KMS-11 (cell line): ENCODE measurements around the gene ACMSD.

Experiments
- H2AFZ ChIP-seq: fragments of 200-600 bp; sonication (generic); 2 replicates; pipeline ENCODE4 v1.6.1; 2016; ENCODE audit warnings: antibody characterized with exemption, mixed run types, low read depth
- H3K27ac ChIP-seq: fragments of 200-600 bp; sonication (generic); 2 replicates; pipeline ENCODE4 v1.6.1; 2016; ENCODE audit warnings: mild to moderate bottlenecking, mixed run types
- H3K27me3 ChIP-seq: fragments of 200-600 bp; sonication (generic); 2 replicates; pipeline ENCODE4 v1.6.1; 2017; ENCODE audit warnings: mild to moderate bottlenecking, low read depth, mixed run types, moderate library complexity; ENCODE audit not compliant: insufficient read depth
- H3K36me3 ChIP-seq: fragments of 200-600 bp; sonication (generic); 2 replicates; pipeline ENCODE4 v1.6.1; 2017; ENCODE audit warnings: mild to moderate bottlenecking, mixed run types; ENCODE audit not compliant: insufficient read depth
- H3K4me1 ChIP-seq: fragments of 200-600 bp; sonication (generic); 2 replicates; pipeline ENCODE4 v1.6.1; 2016; ENCODE audit warnings: mild to moderate bottlenecking, low read depth, mixed run types; ENCODE audit not compliant: poor library complexity, severe bottlenecking
- H3K4me2 ChIP-seq: fragments of 200-600 bp; sonication (generic); 2 replicates; pipeline ENCODE4 v1.7.0; 2016; ENCODE audit warnings: mild to moderate bottlenecking, mixed run types
- H3K4me3 ChIP-seq: fragments of 200-600 bp; sonication (generic); IDR thresholded peaks from 2 replicates; pipeline ENCODE4 v1.6.1; 2017; ENCODE audit warnings: low read depth, low read length, mixed read lengths; ENCODE audit not compliant: insufficient read depth
- H3K79me2 ChIP-seq: fragments of 200-600 bp; sonication (generic); 2 replicates; pipeline ENCODE4 v1.6.1; 2016; ENCODE audit warnings: low read depth, mixed run types; ENCODE audit not compliant: insufficient read depth
- H3K9ac ChIP-seq: fragments of 200-600 bp; sonication (generic); 2 replicates; pipeline ENCODE4 v1.6.1; 2016; ENCODE audit warnings: mild to moderate bottlenecking, mixed run types
- H4K20me1 ChIP-seq: fragments of 200-600 bp; sonication (generic); 2 replicates; pipeline ENCODE4 v1.6.1; 2016; ENCODE audit warnings: mild to moderate bottlenecking, mixed run types; ENCODE audit not compliant: insufficient read depth
- TF ChIP-seq, protein P1 (sequence below): fragments of 200-600 bp; sonication (generic); conservative IDR thresholded peaks from 2 replicates; pipeline ENCODE4 v1.6.1; 2017; ENCODE audit warnings: low read depth, mild to moderate bottlenecking, antibody characterized with exemption, low read length, moderate library complexity, mixed read lengths

ACMSD gene

DNA sequence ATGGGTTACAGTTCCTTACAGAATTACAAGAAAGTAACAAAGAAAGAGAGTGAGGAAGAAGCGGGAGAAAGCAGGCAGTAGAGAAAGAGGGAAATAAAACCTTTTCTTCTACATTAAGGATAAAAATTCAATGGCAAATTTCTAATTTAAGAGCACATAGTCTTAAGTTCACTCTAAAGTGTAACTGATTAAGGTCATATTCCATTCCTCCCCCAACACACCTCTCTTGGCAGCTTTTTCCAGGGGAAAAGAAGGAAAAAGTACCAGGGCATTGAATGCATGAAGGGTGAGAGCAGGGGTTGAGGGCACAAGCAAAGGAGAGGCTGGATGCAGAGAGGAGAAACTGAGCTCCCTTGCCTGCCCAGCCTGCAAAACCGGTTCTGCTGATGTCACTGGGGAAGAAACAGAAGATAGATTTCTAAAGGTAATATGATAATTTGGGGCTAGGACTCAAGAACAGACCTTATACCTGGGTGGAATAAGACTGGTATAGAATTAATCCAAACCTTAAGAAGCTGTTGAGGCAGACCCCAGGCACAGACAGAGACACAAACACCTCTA is 4.6 kb downstream of the ACMSD start:
- H3K27me3 ChIP-seq: no peaks in the 10 kb centered on the region
- no peaks in the 10 kb centered on the region for H4K20me1 ChIP-seq
- no peaks in the 10 kb centered on the region for H3K36me3 ChIP-seq
- H3K4me3 ChIP-seq: no peak overlapping the region
- H3K4me1 ChIP-seq: no peaks in the 10 kb centered on the region
- no peaks in the 10 kb centered on the region for H3K79me2 ChIP-seq
- H3K4me2 ChIP-seq: no peak overlapping the region
- H3K27ac ChIP-seq: no peak overlapping the region
- no peak overlapping the region for H2AFZ ChIP-seq
- H3K9ac ChIP-seq: no peak overlapping the region
- TF ChIP-seq, protein P1, sequence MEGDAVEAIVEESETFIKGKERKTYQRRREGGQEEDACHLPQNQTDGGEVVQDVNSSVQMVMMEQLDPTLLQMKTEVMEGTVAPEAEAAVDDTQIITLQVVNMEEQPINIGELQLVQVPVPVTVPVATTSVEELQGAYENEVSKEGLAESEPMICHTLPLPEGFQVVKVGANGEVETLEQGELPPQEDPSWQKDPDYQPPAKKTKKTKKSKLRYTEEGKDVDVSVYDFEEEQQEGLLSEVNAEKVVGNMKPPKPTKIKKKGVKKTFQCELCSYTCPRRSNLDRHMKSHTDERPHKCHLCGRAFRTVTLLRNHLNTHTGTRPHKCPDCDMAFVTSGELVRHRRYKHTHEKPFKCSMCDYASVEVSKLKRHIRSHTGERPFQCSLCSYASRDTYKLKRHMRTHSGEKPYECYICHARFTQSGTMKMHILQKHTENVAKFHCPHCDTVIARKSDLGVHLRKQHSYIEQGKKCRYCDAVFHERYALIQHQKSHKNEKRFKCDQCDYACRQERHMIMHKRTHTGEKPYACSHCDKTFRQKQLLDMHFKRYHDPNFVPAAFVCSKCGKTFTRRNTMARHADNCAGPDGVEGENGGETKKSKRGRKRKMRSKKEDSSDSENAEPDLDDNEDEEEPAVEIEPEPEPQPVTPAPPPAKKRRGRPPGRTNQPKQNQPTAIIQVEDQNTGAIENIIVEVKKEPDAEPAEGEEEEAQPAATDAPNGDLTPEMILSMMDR: no peak

DNA sequence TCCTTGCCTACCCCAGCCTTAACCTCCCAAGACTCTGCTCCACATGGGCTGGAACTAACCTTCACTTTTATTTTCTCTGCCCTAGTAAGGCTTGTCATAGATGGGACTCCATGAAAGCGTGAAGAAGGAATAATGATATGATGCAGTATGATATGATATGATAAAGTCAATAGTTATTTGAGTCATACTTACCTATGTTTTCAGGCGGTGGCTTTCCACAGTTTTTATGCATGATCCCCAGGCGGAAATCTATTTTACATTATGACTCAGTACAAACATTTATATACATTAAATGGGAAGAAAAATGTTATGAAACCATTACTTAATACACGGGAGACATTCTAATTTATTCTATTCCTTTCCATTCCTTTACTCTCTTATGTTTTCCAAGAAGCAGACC is 5.6 kb downstream of the ACMSD start:
- Histone ChIP-seq H3K36me3 (no peaks in the 10 kb centered on the region), H3K4me1 (no peaks in the 10 kb centered on the region), H4K20me1 (no peaks in the 10 kb centered on the region), H3K4me3 (no peak overlapping the region), H2AFZ (no peak overlapping the region), H3K27me3 (no peaks in the 10 kb centered on the region), H3K9ac (no peak overlapping the region), H3K27ac (no peak overlapping the region), H3K79me2 (no peaks in the 10 kb centered on the region), H3K4me2 (no peak overlapping the region)
- TF ChIP-seq, protein P1: no peak

DNA sequence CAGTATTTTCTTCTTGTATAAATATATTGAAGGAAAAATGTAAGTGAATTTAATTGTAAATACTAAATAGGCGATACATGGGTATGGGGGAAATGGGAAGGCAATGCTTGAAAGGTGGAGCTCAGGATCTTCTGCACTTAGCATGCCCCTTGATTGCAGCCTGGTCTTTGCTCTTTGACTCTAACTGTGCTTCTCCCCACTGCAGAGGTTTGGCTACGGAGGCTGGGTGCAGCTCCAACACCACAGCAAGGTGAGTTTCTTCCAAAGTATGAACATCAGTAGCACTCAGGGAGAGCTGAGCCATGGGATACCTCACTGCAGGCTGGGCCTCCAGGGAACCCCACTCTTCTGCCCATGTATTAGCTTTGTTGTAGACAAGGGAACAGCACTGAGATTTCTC is 6.6 kb downstream of the ACMSD start:
- H4K20me1 ChIP-seq: no peaks in the 10 kb centered on the region
- no peak overlapping the region for H3K4me3 ChIP-seq
- H2AFZ ChIP-seq: no peak overlapping the region
- H3K4me1 ChIP-seq: no peaks in the 10 kb centered on the region
- TF ChIP-seq, protein P1: no peak
- no peaks in the 10 kb centered on the region for H3K27me3 ChIP-seq
- H3K36me3 ChIP-seq: no peaks in the 10 kb centered on the region
- H3K27ac ChIP-seq: no peak overlapping the region
- H3K79me2 ChIP-seq: no peaks in the 10 kb centered on the region
- H3K9ac ChIP-seq: no peak overlapping the region
- no peak overlapping the region for H3K4me2 ChIP-seq

DNA sequence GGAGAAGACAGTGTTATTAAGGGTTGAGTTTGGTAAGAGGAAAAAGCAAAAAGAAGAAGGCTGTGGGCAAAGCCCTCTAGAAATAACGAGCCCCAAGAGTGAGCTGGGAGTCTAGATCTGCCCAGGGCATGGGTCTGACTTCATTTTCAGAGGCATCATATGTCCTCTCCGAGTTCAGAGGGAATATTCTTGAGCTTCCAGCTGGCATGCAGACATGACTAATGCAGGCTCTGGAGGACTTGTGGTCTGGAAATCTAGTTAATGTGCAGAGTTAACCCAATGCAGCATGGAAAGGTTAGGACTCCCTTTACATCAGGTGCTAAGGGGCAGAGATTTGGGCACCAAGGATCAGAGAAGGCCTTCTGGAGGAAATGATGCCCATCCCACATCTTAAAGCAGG is 7.3 kb downstream of the ACMSD start:
- no peaks in the 10 kb centered on the region for H3K27me3 ChIP-seq
- no peaks in the 10 kb centered on the region for H3K79me2 ChIP-seq
- H4K20me1 ChIP-seq: no peaks in the 10 kb centered on the region
- H3K4me2 ChIP-seq: no peak overlapping the region
- H3K4me1 ChIP-seq: no peaks in the 10 kb centered on the region
- H3K9ac ChIP-seq: no peak overlapping the region
- no peaks in the 10 kb centered on the region for H3K36me3 ChIP-seq
- no peak overlapping the region for H3K4me3 ChIP-seq
- no peak overlapping the region for H2AFZ ChIP-seq
- no peak overlapping the region for H3K27ac ChIP-seq
- TF ChIP-seq, protein P1: no peak
